Osteoblast (primary cell): ENCODE data around the gene SCYGR6. TPM values are rescaled to one million over a fixed set of nuclear protein-coding genes. Genes with fewer than 3 reads are reported as not detected.
A peak's percentile ranks its signal among the peaks of the same experiment; 100 is the strongest.

Experiments
- DNase-seq: peaks from one replicate; pipeline ENCODE4 v3.0.0; 2011; ENCODE audit warnings: low spot score, mixed read lengths; ENCODE audit not compliant: insufficient read length; ENCODE audit errors: missing footprints
- H2AFZ ChIP-seq: 2 replicates; pipeline ENCODE4 v1.6.0; 2011; ENCODE audit warnings: mild to moderate bottlenecking, low read length
- H3K27ac ChIP-seq: 2 replicates; pipeline ENCODE4 v1.5.1; 2011; ENCODE audit warnings: mild to moderate bottlenecking, low read depth, low read length, moderate library complexity
- H3K27me3 ChIP-seq: 2 replicates; pipeline ENCODE4 v1.6.0; 2012; ENCODE audit warnings: mild to moderate bottlenecking, control low read depth, inconsistent platforms, low read length, moderate library complexity; ENCODE audit not compliant: insufficient read depth
- H3K36me3 ChIP-seq: 2 replicates; pipeline ENCODE4 v1.5.1; 2011; ENCODE audit warnings: mild to moderate bottlenecking, low read length, control low read depth, moderate library complexity; ENCODE audit not compliant: insufficient read depth
- H3K4me1 ChIP-seq: 2 replicates; pipeline ENCODE4 v1.5.1; 2011; ENCODE audit warnings: mild to moderate bottlenecking, low read length, control low read depth, moderate library complexity; ENCODE audit not compliant: insufficient read depth
- H3K4me2 ChIP-seq: 2 replicates; pipeline ENCODE4 v1.6.0; 2011; ENCODE audit warnings: mild to moderate bottlenecking, low read length; ENCODE audit not compliant: insufficient read depth
- H3K4me3 ChIP-seq: fragments of 200-600 bp; sonication (generic); 3 replicates; pipeline ENCODE4 v1.5.1; 2012; ENCODE audit warnings: mild to moderate bottlenecking, low read length, inconsistent platforms; ENCODE audit not compliant: insufficient read depth
- H3K79me2 ChIP-seq: 2 replicates; pipeline ENCODE4 v1.6.0; 2012; ENCODE audit warnings: mild to moderate bottlenecking, low read length, control low read depth, inconsistent platforms; ENCODE audit not compliant: insufficient read depth
- H3K9me3 ChIP-seq: 2 replicates; pipeline ENCODE4 v1.5.1; 2011; ENCODE audit warnings: low read depth, low read length, control low read depth
- H4K20me1 ChIP-seq: 2 replicates; pipeline ENCODE4 v1.6.0; 2012; ENCODE audit warnings: mild to moderate bottlenecking, low read length, control low read depth; ENCODE audit not compliant: insufficient read depth
- total RNA-seq: library from RNA; depleted of rRNA; stranded (reverse); fragments of >200 nt; gene quantifications from 2 replicates; pipeline ENCODE4 v1.2.3, GENCODE V29; 2012
- TF ChIP-seq, protein P1 (sequence below): IDR thresholded peaks from 2 replicates; pipeline ENCODE4 v1.5.1; 2011; ENCODE audit warnings: mild to moderate bottlenecking, low read depth, low read length, moderate library complexity; ENCODE audit errors: extremely low read depth

Gene SCYGR6
- total RNA-seq, 1 donor: not detected

DNA sequence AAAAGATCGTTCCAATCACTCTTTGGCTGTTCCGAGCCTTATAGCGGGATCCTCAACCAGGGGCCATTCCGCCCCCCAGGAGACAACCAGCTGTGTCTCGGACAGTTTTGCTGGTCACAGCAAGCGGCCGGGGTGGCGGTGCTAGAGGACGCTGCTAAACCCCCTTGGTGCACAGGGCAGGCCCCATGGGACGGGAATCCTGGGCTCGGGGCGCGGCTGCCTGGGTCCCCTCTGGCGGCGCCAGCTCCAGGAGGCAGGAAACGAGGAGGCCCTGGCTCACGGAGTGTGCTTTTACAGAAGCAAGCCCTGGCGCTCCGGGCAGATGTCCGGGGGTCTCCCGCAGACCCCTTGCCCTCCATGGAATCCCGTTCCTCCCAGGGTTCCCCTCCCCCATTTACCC lies 43.3 kb upstream of the SCYGR6 start:
- H3K4me3 ChIP-seq: no peak overlapping the region
- H3K36me3 ChIP-seq: no peaks in the 10 kb centered on the region
- no peaks in the 10 kb centered on the region for H3K79me2 ChIP-seq
- H3K4me1 ChIP-seq: peaks cover 3% of the 10 kb centered on the region
- TF ChIP-seq, protein P1, sequence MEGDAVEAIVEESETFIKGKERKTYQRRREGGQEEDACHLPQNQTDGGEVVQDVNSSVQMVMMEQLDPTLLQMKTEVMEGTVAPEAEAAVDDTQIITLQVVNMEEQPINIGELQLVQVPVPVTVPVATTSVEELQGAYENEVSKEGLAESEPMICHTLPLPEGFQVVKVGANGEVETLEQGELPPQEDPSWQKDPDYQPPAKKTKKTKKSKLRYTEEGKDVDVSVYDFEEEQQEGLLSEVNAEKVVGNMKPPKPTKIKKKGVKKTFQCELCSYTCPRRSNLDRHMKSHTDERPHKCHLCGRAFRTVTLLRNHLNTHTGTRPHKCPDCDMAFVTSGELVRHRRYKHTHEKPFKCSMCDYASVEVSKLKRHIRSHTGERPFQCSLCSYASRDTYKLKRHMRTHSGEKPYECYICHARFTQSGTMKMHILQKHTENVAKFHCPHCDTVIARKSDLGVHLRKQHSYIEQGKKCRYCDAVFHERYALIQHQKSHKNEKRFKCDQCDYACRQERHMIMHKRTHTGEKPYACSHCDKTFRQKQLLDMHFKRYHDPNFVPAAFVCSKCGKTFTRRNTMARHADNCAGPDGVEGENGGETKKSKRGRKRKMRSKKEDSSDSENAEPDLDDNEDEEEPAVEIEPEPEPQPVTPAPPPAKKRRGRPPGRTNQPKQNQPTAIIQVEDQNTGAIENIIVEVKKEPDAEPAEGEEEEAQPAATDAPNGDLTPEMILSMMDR: no peak
- no peak overlapping the region for H3K27ac ChIP-seq
- no peak for DNase-seq
- no peak overlapping the region for H2AFZ ChIP-seq
- H3K4me2 ChIP-seq: no peak overlapping the region
- H3K9me3 ChIP-seq: no peaks in the 10 kb centered on the region
- no peaks in the 10 kb centered on the region for H3K27me3 ChIP-seq
- H4K20me1 ChIP-seq: no peaks in the 10 kb centered on the region

DNA sequence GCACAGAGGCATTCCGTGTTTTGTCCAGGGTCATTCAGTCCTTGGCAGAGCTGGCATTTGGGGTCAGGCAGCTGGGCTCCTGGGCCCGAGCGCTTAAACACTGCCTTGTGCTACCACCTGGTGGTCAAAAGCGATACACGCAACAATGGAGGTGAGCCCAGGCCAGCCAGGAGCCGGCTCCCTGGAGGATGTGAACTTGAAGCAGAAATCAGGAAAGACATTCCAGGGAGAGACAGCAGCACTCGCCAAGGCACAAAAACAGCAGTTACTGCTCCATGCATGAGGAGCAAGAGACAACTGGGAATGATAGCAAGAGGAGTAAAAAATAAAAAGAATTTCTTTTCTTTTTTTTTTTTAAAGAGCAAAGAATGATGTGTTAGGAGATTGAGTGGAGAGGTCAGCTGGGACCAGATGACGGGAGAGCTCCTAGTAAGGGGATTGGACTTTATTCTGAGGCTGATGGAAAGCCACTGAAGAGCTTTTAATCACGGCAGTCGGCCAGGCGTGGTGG lies 41.9 kb upstream of the SCYGR6 start:
- no peak overlapping the region for H3K4me3 ChIP-seq
- H3K4me2 ChIP-seq: no peak overlapping the region
- no peak overlapping the region for H3K27ac ChIP-seq
- no peaks in the 10 kb centered on the region for H3K4me1 ChIP-seq
- no peaks in the 10 kb centered on the region for H3K27me3 ChIP-seq
- H3K36me3 ChIP-seq: no peaks in the 10 kb centered on the region
- H3K79me2 ChIP-seq: no peaks in the 10 kb centered on the region
- peak overlapping the region; percentile 50 for H2AFZ ChIP-seq
- peak; percentile 93 for DNase-seq
- no peaks in the 10 kb centered on the region for H4K20me1 ChIP-seq
- H3K9me3 ChIP-seq: no peaks in the 10 kb centered on the region
- TF ChIP-seq, protein P1: peak; percentile 86

DNA sequence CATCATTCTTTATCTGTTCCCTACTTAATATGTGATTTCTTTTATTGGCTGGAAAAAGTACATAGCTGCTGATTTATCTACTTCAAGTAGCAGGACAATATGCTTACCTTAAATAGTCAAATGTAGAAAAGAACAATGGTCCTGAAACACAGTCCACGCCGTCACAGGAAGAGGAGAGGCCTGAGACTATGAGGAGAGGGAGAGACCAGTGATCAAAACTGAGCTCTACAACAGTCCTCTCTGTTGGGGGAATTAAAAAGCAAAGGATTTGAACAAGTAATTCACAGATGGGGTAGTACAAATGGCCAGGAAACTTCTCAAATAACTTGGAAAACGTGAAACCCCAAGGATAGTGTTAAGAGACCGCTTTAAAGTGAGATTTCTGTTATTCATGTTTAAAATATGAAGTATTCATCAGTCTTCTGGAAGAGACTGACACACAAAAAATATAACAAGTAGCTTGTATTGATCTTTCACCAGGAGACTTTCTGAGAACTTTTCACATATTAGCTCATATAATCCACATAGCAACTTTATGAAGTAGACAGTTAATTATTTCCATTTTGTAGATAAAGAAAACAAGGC lies 41.3 kb upstream of the SCYGR6 start:
- Histone ChIP-seq H2AFZ (peak overlapping the region; percentile 50), H3K4me1 (no peaks in the 10 kb centered on the region), H3K36me3 (no peaks in the 10 kb centered on the region), H4K20me1 (no peaks in the 10 kb centered on the region), H3K27me3 (no peaks in the 10 kb centered on the region), H3K9me3 (no peaks in the 10 kb centered on the region), H3K27ac (no peak overlapping the region), H3K79me2 (no peaks in the 10 kb centered on the region), H3K4me3 (no peak overlapping the region), H3K4me2 (no peak overlapping the region)
- TF ChIP-seq, protein P1: no peak
- DNase-seq: peak; percentile 46

DNA sequence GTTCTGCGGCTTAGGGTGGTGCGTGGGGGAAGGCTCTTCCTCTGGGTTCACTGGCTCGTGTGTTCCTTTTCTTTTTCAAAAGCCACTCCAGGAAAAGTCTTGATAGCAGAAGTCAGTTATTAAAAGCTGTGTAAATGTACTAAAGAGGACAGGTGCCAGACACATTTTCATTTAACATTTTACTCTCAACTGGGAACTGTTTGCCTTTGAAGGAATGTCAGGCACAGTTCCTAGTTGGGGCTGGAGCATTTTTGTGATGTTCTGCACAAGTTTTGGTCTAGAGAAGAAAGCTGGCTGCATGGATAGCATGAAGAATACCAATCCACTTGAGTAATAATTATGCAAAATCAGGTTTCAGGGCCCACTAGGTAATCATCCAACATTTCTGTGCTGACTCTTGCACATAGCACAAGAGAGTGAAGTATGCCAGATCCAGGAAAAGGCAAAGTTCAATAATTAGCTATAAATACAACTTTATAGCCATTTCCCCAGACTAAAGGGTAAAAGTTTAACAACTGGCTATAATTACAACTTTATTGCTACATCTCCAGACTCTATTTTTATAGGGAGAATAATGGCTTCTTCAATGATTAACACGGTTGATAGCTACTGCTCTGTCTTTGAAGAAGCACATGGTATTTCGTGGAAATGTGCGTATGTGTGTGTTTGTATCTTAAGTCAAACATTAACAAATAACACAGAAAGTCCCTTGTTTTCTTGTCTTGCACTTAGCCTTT lies 37.4 kb upstream of the SCYGR6 start:
- H2AFZ ChIP-seq: no peak overlapping the region
- H3K4me2 ChIP-seq: no peak overlapping the region
- DNase-seq: peak; percentile 73
- no peaks in the 10 kb centered on the region for H4K20me1 ChIP-seq
- TF ChIP-seq, protein P1: no peak
- H3K4me1 ChIP-seq: no peaks in the 10 kb centered on the region
- no peaks in the 10 kb centered on the region for H3K9me3 ChIP-seq
- H3K27ac ChIP-seq: no peak overlapping the region
- H3K79me2 ChIP-seq: no peaks in the 10 kb centered on the region
- H3K27me3 ChIP-seq: no peaks in the 10 kb centered on the region
- H3K36me3 ChIP-seq: no peaks in the 10 kb centered on the region
- H3K4me3 ChIP-seq: no peak overlapping the region
